CD4-positive, alpha-beta T cell treated with Interferon alpha-2 for 1 hour (primary cell): Measurements from ENCODE around the gene ATP6V0C.

ENCODE experiments used
- DNase-seq, 2 donors: peaks; one replicate each; pipeline ENCODE4 v3.0.0-alpha.2; 2020 to 2022

Gene ATP6V0C

DNA sequence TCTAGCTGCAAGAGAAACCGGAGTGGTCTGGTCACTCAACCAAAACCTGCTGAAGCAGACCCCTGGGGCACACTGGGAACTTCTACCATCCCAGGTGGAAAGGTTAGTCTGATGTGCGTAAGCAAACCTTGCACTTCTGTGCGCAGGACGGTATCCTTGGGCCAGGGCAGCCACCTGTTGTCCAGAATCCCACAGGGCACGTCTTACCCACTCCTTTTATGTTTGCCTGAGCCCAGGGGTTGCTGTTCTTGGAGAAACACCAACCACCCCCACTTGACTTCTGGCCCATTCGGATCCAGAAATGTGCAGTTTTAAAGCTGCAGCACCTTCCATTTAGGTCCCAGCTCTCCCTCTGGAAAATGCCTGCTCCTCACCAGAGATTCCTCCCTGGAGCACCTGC is 20.1 kb upstream of the ATP6V0C start:
- DNase-seq: no peak

DNA sequence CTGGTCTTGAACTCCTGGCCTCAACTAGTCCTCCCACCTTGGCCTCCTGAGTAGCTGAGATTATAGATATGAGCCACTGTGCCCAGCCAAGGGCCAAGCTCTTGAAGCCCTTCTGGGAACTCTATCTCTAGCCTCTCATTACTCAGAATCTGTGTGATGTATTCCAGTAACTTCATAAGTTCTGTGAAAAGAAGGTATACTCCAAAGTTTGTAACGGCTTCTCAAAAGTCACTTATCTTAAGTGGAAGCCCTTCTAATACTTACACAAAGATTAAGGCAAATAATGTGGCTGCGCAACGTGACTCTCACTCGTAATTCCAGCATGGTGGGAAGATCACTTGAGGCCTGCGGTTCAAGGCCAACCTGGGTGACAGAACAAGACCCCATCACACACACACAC is 19.1 kb upstream of the ATP6V0C start:
- DNase-seq: no peak

DNA sequence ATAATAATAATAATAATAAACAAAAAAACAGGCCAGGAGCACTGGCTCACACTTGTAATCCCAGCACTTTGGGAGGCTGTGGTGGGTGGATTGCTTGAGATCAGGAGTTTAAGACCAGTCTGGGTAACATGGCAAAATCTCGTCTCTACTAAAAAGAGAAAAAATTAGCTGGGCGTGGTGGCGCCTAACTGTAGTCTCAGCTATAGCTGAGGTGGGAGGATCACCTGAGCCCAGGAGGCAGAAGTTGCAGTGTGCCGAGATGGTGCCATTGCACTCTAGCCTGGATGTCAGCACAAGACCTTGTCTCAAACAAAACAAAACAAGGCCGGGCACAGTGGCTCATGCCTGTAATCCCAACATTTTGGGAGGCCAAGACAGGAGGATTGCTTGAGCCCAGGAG is 18.7 kb upstream of the ATP6V0C start:
- DNase-seq: no peak

DNA sequence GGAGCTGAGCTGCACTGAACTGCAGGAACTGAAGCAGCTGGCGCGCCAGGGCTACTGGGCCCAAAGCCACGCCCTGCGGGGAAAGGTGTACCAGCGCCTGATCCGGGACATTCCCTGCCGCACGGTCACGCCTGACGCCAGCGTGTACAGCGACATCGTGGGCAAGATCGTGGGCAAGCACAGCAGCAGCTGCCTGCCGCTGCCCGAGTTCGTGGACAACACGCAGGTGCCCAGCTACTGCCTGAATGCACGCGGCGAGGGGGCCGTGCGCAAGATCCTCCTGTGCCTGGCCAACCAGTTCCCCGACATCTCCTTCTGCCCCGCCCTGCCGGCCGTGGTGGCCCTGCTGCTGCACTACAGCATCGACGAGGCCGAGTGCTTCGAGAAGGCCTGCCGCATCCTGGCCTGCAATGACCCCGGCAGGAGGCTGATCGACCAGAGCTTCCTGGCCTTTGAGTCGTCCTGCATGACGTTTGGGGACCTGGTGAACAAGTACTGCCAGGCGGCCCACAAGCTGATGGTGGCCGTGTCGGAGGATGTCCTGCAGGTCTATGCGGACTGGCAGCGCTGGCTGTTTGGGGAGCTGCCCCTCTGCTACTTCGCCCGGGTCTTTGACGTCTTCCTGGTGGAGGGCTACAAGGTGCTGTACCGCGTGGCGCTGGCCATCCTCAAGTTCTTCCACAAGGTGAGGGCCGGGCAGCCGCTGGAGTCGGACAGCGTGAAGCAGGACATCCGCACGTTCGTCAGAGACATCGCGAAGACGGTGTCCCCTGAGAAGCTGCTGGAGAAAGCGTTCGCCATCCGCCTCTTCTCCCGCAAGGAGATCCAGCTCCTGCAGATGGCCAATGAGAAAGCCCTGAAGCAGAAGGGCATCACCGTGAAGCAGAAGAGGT is 17.3 kb upstream of the ATP6V0C start:
- no peak for DNase-seq

DNA sequence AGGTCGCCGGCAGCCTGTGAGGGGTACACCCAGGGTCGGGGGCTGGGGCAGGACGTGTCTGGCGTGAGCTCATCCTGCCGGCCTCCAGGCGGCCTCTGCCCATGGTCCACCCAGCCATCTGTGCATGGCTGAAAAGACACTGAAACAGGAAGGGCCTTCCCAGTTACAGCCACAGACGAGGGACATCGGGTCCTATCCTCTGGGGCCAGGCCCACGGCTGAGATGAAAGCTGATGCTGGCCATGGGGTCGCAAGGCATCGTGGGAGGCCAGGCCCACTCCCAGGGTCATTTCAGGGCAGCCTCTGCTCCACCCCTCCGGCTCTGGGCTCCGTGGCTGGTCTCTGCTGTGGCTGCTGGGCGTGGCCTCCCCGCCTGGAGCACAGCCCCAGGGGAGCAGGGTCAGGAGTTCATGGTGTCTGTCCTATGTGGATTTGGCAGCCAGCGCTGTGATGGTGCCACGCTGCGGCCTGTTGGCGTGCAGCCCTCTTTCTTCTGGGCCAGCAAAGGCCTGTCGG is 16.6 kb upstream of the ATP6V0C start:
- DNase-seq: no peak

DNA sequence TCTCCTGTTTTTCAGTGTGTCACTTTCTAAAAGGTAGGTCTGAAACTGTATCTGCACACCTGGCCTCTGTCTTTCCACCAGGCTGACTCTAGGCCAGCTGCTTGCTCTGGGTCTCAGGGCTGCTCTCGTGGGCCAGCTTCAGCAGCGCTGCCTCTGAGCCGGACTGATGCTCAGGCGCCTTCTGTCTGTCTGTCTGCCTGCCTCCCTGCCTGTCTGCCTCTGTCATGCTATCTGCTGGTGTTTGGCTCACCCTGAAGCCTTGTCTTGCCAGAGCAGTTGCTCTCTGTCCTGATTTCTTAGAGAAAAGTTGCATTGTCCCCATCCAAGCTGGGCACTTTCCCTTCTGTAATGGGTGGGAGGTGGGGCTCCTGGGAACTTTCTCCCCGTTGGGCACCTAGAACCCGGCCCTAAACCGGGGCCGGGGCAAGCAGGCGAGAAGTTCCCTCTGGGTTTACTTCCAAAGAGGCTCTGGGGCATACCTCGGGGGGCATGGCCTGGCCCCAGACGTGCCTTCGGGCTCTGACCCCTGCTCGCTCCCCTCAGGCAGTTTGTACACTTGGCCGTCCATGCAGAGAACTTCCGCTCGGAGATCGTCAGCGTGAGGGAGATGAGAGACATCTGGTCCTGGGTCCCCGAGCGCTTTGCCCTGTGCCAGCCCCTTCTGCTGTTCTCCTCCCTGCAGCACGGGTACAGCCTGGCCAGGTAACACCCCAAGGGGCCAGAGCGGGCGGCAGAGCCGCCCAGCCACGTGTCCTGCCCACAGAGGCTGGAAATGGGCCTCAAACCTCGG is 15.9 kb upstream of the ATP6V0C start:
- no peak for DNase-seq

DNA sequence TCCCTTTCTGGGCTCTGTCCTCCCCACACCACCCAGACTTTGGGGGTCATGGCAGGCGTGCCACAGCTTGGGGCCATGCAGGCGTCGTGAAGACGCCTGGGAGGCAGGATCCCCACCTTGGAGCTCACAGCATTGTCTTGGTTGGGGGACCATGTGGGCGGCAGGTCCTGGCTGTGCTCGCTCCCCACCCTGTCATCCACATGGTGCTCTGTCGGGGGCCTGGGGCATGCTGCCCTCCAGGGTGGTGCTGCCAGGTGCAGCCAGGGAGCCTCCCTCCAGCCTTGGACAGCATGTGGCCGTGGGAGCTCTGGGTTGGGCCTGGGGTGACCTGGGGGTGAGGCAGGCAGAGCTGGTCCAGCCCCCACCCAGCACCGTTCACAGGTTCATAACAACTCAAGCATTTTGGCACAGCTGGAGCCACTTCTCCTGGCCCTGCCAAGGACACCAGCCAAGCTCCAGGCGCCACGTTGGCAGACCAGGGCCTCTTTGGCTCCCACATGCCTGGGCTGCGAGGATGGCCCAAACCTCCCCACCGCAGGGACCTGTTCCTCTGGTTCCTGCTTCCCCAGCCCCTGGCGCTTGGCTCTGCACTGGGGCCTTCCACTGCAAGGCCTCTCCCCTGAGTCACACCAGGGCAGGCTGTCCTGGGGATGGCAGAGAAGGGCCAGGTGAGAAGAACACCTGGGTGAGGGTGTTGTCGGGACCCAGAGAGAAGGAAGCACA is 15.1 kb upstream of the ATP6V0C start:
- no peak for DNase-seq

DNA sequence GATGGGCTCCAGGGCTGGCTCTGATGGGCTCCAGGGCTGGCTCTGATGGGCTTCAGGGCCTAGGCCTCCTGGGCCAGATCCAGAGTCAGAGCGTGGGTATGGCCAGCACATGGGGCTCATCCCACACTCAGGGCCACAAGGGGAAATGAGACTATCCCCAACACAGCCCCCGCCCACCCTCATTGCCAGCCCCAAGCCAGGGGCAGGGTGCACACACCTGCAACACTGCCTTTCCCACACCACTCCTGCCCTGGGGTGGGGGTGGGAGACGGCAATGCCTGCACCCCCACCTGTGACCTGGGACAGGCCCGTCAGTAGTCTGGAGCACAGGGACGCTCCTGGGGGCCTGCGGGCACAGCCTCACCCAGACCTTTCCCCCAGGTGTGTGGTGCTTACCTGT is 14.3 kb upstream of the ATP6V0C start:
- DNase-seq: no peak

DNA sequence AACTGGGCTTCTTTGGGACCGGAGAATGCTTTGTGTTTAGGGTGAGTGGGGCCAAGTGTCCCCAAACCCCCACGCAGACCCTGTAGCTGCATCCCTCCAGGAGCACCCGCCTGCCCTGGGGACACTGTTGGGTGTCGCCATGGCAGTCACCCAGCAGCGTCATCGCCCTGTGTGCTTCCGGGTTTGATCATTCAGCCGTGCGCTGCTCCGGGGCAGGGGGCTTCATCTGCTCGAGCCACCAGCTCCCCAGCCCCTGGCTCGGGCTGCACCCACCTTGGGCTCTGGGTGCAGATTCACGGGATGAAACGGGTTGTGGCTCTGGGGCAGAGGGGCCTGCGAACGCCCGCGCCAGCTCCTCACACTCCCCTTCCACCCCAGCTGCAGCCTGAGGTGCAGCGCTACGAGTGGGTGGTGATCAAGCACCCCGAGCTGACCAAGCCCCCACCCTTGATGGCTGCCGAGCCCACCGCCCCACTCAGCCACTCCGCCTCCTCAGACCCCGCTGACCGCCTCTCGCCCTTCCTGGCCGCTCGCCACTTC is 13.8 kb upstream of the ATP6V0C start:
- no peak for DNase-seq

DNA sequence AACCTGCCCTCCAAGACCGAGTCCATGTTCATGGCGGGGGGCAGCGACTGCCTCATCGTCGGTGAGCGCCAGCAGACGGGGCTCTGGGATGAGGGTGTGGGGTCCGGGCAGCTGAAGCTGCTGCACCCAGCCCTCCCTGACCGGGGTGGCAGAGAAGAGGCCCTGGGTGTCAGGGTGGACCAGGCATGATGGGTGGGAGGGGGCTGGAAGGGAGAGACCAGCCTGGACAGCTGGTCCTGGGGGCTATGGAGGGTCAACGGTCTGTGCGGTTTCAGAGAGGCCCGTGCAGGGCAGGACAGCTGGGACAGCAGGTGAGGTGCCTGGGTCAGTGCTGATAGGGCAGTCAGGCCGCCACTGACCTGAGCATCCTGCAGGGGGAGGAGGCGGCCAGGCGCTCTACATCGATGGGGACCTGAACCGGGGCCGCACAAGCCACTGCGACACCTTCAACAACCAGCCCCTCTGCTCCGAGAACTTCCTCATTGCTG is 13.3 kb upstream of the ATP6V0C start:
- no peak for DNase-seq

DNA sequence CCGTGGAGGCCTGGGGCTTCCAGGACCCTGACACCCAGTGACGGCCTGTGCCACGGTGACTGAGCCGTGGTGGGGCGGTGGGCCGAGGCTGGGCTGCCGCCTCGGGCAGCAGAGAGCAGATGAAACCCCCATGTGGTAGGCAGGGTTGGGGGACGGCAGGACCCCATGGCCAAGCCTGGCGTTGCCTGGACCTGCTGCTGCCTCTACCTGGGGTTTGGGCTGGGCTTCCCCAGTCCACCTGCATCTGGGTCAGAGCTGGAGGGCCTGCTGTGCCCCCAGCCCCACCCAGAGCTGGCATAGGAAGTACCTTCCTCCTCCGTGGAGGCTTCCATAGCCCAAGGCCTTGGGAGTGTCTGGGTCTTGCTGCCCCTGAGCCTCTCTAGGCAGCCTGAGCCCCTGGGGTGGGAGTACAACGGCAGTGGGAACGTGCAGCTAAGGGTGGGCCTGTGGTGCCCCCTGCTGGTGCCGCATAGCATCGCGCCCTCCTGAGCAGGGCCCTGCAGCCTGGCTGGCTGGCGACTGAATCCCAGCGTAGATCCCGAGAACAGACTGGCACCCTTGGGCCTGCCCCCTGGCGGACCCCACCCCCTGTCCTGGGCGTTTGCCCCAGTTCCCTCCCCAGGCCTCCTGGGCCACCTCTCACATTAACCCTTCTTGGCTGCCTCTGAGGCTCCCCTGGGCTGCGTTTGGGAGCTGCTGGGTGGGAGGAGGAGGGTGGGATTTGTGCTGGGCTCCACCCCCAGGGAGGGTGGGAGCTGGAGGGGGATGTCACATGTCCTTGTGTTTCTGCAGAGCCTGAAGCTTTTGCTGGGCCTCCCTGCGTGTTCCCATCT is 12.6 kb upstream of the ATP6V0C start:
- peak; percentile 77 to 84 for DNase-seq

DNA sequence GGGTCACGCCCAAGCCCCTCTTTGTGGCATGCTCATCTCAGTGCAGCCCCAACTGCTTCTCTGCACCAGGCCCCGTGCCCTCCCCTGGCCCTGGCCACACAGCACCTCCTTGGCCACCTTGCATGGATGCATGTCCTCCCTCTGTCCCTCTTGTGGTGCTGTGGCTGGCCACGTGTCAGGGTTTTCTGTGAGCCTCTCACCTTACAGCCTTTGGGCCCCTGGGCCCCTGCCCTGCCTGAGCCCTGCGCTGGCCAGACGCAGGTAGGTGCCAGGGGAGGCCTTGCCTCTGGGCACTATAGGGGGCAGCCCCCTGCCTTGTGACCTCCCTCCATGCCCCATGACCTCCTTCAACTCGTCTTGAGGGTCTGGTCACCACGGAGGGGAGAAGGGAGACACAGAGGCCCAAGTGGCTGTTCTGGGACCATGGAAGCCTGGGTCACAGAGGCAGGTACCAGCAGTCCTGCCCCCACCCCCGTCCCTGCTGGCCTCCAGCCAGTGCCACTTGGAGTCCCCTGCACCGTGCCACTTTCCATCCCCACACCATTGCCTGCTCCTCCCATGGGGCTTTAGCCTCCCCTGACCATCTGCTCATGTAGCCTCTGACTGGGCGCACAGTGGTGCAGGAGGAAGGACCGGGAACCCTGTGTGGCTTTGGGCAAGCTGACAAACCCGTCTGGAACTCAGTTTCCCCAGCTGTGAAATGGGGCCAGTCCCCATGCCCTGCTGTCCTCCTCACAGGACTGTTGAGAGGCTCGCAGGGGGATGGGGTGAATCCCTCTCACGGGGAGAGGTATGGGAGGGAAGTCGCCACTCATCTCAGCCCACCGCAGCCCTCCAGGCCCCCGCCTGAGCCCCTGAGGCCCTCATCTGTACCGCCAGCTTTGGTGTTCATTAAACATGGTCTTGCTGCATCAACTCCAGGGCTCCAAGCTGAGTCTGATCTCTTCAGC is 11.5 kb upstream of the ATP6V0C start:
- DNase-seq: no peak

DNA sequence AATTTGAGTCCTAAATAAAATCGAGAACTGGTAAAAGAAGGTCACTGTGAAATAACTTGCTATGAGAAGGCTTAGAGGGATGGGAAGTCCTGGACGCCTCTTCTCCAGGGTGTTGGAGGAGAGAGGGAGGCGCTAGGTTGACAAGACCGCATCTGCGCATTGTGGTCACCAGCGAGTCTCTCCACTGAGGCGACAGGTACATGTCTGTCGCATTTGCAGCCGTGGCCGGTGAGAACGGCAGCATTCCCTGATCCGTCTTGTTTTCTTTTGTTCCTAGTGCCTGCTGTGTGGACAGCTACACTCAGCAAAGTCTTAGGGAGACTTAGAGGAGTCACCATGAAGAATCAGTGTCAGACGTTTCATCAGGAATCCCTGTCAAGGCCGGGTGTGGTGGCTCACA is 8.1 kb upstream of the ATP6V0C start:
- no peak for DNase-seq

DNA sequence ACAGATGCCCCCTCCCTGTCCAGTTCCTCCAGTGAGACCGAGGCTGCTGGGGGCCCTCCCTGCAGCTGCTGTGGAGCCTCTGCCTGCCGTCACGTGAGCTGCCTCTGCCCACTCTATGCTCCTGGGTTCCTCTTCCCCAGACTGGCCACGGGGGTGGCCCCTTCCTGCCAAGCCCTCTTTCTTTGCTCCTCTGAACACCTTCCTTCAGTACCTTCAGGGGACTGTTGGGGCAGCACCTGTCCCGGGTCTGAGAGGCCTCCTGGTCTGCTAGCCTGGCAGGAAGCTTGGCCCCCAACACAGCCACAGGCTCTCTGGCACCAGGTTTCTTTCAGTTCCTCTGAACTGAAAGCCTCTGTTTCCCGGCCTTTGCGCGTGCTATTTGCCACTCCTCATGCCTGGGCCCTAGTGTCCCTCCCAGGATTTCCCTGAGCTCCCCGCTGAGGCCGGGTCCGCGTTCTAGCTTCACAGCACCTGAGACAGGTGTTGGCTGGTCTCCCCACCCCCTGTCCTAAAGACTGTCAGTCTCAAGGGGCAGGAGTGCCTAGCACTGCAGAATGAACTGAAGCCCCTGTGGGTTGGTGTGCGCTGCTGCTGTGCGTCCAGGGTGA is 6.6 kb upstream of the ATP6V0C start:
- DNase-seq: peak in 1 of 2 donors; percentile 63

DNA sequence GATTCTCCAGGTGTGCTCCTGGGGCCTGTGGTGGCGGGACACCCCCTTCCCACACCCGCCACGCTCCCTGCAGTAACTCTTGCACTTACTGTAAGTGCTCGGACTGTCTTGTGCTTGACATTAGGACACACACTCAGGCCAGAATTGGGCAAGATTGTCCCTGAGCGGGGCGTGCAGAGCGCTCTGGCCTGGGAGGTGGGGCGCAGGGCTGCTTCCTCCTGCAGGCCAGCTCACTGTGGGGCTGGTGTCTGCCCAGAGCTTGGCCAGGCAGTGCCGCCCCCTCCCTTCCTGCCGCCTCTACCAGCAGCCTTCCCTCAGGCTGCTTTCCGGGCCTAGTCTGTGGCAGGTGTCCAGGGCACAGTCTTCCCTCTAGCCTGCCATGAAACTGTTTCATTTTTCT is 6.1 kb upstream of the ATP6V0C start:
- DNase-seq: peak in 1 of 2 donors; percentile 54

DNA sequence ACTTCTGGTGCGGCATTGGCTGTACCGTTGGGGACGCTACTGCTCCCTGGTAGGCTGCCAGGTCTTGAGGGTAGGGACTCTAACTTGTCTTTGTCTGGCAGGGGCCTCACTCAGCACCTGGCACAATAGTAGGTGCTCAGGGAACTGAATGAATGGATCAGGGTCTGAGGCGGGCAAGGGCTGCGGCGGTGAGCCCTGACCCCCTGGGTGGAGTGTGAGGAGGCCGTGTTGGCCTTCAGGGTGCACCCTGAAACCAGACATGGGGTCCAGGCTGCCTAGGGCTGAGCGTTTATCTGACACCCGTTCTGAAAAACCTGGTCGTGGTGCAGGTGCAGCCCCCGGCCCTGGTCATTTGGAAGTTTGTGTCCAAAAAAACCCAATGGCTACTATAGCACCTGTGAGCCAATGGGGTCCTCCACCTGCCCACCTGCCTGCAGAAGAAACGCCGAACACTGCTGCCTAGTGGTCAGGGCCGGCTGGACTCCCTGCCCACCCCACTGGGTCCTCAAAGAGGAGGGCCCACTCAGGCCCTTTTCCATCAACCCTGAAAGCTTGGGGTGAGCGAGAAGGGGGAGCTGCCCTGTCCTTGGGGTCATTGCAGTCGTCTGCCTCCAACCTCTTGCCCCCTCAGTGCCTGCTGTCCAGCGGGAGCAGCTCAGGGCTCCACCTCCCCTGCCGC is 4.9 kb upstream of the ATP6V0C start:
- DNase-seq: no peak

DNA sequence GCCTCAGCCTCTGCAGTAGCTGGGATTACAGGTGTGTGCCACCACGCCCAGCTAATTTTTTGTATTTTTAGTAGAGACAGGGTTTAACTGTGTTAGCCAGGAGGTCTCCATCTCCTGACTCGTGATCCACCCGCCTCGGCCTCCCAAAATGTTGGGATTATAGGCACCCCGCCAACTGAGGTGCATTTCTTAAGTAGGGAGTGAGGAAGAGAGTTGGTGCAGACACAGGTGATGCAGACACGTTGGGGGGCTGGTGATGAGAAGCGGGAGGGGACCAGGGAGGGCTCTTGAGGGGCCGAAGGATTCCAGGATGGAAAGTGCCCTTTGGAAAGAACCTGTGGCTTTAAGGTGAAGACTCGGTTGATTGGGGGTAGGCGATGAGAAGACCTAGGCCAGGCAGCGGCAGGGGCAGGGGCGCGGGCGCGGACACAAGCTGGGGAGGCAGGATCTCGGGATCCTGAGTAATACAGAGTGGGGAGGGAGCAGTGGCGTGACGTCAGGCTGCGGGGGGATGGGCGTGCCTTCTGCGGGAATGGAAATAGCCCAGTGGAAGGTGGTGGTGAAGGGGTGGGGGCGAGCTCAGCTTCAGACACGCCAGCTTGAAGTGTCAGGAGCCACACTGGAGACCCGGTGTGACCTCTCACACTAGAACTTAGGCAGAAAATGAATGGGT is 2.5 kb upstream of the ATP6V0C start:
- no peak for DNase-seq

DNA sequence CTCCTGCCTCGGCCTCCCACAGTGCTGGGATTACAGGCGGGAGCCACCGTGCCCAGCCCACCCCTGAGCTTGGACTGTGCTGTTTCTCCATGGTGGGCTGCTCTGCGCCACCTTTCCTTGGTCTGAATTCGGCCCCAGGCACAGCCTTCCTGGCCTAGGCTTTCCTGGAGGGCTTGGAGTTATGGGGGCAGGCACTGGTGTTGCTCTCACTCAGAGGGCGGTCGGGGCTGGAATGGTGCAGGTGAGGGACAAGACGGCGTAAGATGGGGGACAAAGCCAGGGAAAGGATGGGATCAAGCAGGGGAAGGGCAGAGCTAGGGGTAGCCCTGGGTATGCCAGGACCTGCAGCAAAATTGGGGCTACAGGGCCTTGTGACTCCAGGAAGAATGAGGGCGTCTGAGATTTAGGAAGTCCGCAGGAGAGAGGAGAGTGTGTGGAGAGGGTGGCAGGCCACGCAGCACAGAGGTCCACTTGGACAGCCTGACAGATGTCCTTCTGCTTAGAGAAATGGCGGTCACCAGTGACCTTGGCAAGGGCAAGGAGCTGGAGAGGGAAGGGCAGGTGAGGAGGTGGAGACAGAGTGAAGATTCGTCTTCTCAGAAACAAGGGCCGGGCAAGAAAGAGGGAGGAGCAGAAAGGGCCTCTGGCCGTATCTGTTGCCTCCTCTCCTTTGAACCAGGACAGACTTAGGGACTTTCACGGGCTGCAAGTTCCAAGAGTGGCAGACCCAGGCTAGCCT is 1.6 kb upstream of the ATP6V0C start:
- no peak for DNase-seq
